Gastroesophageal sphincter (tissue), 3 donors: ENCODE data around the gene KCTD10.

Source experiments
- EP300 ChIP-seq: sonication (generic); formaldehyde crosslinking; IDR thresholded peaks from one replicate; pipeline ENCODE4 v1.6.1; 2017; ENCODE audit warnings: antibody characterized with exemption, mild to moderate bottlenecking
- POLR2A ChIP-seq, 2 donors: fragments of 450-650 bp; IDR thresholded peaks; one replicate each; pipeline ENCODE4 v1.6.1; 2017; ENCODE audit warnings: antibody characterized with exemption in 2 of 2, mild to moderate bottlenecking in 2 of 2, moderate library complexity in 1 of 2
- POLR2AphosphoS5 ChIP-seq: sonication (generic); formaldehyde crosslinking; IDR thresholded peaks from one replicate; pipeline ENCODE4 v1.6.1; 2017; ENCODE audit warnings: antibody characterized with exemption
- TF ChIP-seq, protein P1 (sequence below), 4 experiments: fragments of 200-600 bp in 2 of 4; fragments of 450-650 bp in 2 of 4; sonication (generic) in 1 of 4; IDR thresholded peaks; one replicate each; pipeline ENCODE4 v1.5.1; 2017 to 2019; ENCODE audit warnings: antibody characterized with exemption in 4 of 4, mild to moderate bottlenecking in 2 of 4, moderate library complexity in 2 of 4

GRCh38 chr12:109458771-109459208, 18.3 kb downstream of the KCTD10 start:
- TF ChIP-seq, protein P1, sequence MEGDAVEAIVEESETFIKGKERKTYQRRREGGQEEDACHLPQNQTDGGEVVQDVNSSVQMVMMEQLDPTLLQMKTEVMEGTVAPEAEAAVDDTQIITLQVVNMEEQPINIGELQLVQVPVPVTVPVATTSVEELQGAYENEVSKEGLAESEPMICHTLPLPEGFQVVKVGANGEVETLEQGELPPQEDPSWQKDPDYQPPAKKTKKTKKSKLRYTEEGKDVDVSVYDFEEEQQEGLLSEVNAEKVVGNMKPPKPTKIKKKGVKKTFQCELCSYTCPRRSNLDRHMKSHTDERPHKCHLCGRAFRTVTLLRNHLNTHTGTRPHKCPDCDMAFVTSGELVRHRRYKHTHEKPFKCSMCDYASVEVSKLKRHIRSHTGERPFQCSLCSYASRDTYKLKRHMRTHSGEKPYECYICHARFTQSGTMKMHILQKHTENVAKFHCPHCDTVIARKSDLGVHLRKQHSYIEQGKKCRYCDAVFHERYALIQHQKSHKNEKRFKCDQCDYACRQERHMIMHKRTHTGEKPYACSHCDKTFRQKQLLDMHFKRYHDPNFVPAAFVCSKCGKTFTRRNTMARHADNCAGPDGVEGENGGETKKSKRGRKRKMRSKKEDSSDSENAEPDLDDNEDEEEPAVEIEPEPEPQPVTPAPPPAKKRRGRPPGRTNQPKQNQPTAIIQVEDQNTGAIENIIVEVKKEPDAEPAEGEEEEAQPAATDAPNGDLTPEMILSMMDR (IDR thresholded peaks at IDR 0.05), result no peak
- no peak for TF ChIP-seq POLR2AphosphoS5
- no peak for TF ChIP-seq POLR2A (IDR thresholded peaks at IDR 0.05)
- no peak for TF ChIP-seq EP300
